Upper lobe of right lung (tissue), 1 donor: ENCODE measurements around the gene NRG2. TPM values are rescaled to one million over a fixed set of nuclear protein-coding genes. Genes with fewer than 3 reads are reported as not detected.
A peak's percentile ranks its signal among the peaks of the same experiment; 100 is the strongest.

Source experiments
- ATAC-seq: fragments of 200-7000 bp; cut with Tn5 transposase; one replicate; pipeline ENCODE4 v1.9.1; 2020; ENCODE audit warnings: mild to moderate bottlenecking, moderate library complexity
- DNase-seq: peaks from one replicate; pipeline ENCODE4 v3.0.0-alpha.2; 2020
- H3K27ac ChIP-seq: fragments of 200-600 bp; one replicate; pipeline ENCODE4 v1.8.0; 2022
- H3K27me3 ChIP-seq: fragments of 200-600 bp; one replicate; pipeline ENCODE4 v1.8.0; 2022; ENCODE audit warnings: mild to moderate bottlenecking
- H3K36me3 ChIP-seq: fragments of 200-600 bp; one replicate; pipeline ENCODE4 v1.8.0; 2022
- H3K4me1 ChIP-seq: fragments of 200-600 bp; one replicate; pipeline ENCODE4 v1.8.0; 2022
- H3K4me3 ChIP-seq: fragments of 200-600 bp; one replicate; pipeline ENCODE4 v1.8.0; 2022; ENCODE audit warnings: mild to moderate bottlenecking
- H3K9me3 ChIP-seq: fragments of 200-600 bp; one replicate; pipeline ENCODE4 v1.8.0; 2022
- intact Hi-C: fragments of 100-400 bp; cut with DNase I; formaldehyde crosslinking; loops from one replicate; pipeline ENCODE4 v1.11.0; 2022
- total RNA-seq: library from RNA; stranded (reverse); fragmentation: NEBNext Ultra II Directional; extraction: Animal tissue kit (Norgen Biotek cat#: 25700); gene quantifications from one replicate; pipeline ENCODE4 v1.2.1, GENCODE V29; 2021
- TF ChIP-seq, protein P1 (sequence below): fragments of 200-600 bp; IDR thresholded peaks from one replicate; pipeline ENCODE4 v1.8.0; 2022; ENCODE audit warnings: antibody characterized with exemption
- donor health status: DM: no; HTN: yes; CAD: no; lungs with severe emphysema.

The NRG2 gene
- total RNA-seq, 1 donor from 2014 or later, result 1.4 TPM

DNA sequence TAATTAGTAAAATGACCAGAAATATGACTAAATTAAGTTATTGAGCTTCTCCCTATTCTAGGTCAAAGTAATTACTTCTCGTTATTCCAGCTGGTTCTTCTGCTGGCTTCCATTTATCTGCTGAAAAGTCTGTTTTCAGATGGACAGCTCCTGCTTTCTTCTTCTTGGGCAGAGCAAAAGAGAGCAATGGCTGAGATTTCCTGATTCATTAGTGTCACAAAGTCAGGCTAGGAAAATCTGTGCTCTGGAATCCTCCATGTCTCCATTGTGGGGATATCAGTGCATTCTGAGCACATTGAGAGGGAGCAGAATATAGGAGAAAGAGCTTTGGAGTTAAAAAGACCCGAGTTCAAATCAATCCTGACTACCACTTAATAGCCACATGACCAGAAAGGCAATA, 33.7 kb upstream of the NRG2 start:
- no peak overlapping the region for H3K4me3 ChIP-seq
- ATAC-seq (no peak), DNase-seq (no peak)
- H3K9me3 ChIP-seq, result no peaks in the 10 kb centered on the region
- TF ChIP-seq, protein P1, sequence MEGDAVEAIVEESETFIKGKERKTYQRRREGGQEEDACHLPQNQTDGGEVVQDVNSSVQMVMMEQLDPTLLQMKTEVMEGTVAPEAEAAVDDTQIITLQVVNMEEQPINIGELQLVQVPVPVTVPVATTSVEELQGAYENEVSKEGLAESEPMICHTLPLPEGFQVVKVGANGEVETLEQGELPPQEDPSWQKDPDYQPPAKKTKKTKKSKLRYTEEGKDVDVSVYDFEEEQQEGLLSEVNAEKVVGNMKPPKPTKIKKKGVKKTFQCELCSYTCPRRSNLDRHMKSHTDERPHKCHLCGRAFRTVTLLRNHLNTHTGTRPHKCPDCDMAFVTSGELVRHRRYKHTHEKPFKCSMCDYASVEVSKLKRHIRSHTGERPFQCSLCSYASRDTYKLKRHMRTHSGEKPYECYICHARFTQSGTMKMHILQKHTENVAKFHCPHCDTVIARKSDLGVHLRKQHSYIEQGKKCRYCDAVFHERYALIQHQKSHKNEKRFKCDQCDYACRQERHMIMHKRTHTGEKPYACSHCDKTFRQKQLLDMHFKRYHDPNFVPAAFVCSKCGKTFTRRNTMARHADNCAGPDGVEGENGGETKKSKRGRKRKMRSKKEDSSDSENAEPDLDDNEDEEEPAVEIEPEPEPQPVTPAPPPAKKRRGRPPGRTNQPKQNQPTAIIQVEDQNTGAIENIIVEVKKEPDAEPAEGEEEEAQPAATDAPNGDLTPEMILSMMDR, result no peak
- peaks cover 5% of the 10 kb centered on the region for H3K27me3 ChIP-seq
- intact Hi-C loops, result loop anchor here (5.0 kb wide), 1 partner anchor 81 kb away; no protein-coding TSS in a partner anchor
- H3K4me1 ChIP-seq, result no peaks in the 10 kb centered on the region
- H3K27ac ChIP-seq, result no peak overlapping the region
- no peaks in the 10 kb centered on the region for H3K36me3 ChIP-seq

DNA sequence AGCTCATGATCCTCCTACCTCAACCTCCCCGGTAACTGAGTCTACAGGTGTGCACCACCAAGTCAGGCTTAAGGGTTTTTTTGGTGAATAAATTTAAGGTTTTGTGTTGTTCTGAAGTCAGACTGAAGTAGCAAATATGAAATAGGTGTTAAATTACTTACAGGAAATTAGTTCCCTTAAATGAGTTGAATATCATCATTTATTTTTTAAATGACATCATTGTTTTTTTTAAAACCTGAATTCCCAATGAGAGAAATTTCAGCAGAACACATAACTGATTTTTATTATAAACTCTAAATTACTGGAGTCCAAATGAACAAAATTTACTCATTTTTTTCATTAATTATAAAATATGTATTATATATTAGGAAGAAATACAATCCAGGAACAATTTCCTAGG, 33.0 kb upstream of the NRG2 start:
- no peak overlapping the region for H3K27ac ChIP-seq
- no peak for DNase-seq
- H3K27me3 ChIP-seq, result peaks cover 5% of the 10 kb centered on the region
- TF ChIP-seq, protein P1, result no peak
- H3K4me3 ChIP-seq, result no peak overlapping the region
- ATAC-seq, result no peak
- no peaks in the 10 kb centered on the region for H3K36me3 ChIP-seq
- H3K4me1 ChIP-seq, result no peaks in the 10 kb centered on the region
- H3K9me3 ChIP-seq, result no peaks in the 10 kb centered on the region
- intact Hi-C loops, result loop anchor here (5.0 kb wide), 1 partner anchor 81 kb away; no protein-coding TSS in a partner anchor

DNA sequence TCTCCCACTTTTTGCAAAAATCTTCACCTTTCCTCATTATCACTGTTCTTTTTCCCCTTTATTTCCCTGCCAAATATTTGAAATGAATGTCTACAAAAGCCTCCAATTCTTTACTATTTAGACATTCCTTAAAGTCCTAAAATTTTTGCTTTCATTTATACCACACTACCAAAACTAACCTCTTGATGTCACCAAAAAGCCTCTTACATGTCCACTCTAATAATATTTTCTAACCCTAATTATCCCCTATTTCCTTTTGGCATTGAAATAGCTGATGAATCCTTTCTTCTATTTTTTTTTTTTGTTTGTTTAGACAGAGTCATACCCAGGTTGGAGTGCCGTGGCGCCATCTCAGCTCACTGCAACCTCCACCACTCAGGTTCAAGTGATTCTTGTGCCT, 32.3 kb upstream of the NRG2 start:
- ATAC-seq, result no peak
- H3K4me1 ChIP-seq, result no peaks in the 10 kb centered on the region

DNA sequence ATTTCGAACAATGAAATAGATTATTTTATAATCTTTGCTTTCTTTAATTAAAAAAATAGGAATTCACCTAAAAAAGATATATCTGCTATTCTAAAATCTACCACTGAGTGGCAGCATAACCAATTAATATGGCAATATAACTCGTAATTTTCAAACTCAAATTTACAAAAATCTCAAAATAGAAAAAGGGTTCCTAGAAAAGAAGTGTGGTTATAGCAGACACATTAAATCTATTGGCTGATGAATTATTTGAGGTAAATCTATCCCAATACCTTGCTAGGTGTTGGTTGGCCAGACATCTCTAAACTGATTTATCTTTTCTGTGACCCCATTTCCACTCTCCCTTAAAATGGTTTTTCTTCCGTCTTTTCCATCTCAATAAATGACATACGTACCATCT, 30.2 kb upstream of the NRG2 start:
- no peak for DNase-seq
- no peak for ATAC-seq

More for the DNA sequence above, 32.3 kb upstream of the NRG2 start:
- TF ChIP-seq, protein P1, result peak; percentile 35
- peaks cover 5% of the 10 kb centered on the region for H3K27me3 ChIP-seq
- no peak overlapping the region for H3K27ac ChIP-seq
- H3K4me3 ChIP-seq, result no peak overlapping the region
- H3K36me3 ChIP-seq, result no peaks in the 10 kb centered on the region
- no peak for DNase-seq
- intact Hi-C loops, result loop anchor here (5.0 kb wide), 1 partner anchor 82 kb away; no protein-coding TSS in a partner anchor
- no peaks in the 10 kb centered on the region for H3K9me3 ChIP-seq

DNA sequence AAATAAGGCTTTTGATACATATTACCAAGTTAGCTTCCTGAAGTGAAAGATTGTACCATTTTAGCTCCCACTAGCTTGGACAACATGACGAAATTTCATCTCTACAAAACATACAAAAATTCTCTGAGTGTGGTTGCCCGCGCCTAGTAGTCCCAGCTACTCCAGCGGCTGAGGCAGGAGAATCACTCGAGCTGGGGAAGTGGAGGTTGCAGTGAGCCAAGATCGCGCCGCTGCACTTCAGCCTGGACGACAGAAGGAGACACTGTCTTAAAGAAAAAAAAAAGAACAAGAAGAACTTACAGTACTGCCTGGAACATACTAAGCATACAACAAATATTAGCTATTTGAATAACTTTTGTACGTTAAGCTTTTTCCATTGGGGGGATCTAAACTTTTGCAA, 29.7 kb upstream of the NRG2 start:
- Histone ChIP-seq H3K4me3 (no peak overlapping the region), H3K27me3 (peaks cover 5% of the 10 kb centered on the region), H3K36me3 (no peaks in the 10 kb centered on the region), H3K4me1 (no peaks in the 10 kb centered on the region), H3K9me3 (no peaks in the 10 kb centered on the region), H3K27ac (no peak overlapping the region)
- intact Hi-C loops, result no loop called here
- TF ChIP-seq, protein P1, result no peak
- ATAC-seq, result no peak
- no peak for DNase-seq

More for the DNA sequence above, 30.2 kb upstream of the NRG2 start:
- TF ChIP-seq, protein P1, result peak; percentile 74
- Histone ChIP-seq H3K4me1 (no peaks in the 10 kb centered on the region), H3K27ac (no peak overlapping the region), H3K27me3 (peaks cover 5% of the 10 kb centered on the region), H3K4me3 (no peak overlapping the region), H3K36me3 (no peaks in the 10 kb centered on the region), H3K9me3 (no peaks in the 10 kb centered on the region)
- intact Hi-C loops, result no loop called here

DNA sequence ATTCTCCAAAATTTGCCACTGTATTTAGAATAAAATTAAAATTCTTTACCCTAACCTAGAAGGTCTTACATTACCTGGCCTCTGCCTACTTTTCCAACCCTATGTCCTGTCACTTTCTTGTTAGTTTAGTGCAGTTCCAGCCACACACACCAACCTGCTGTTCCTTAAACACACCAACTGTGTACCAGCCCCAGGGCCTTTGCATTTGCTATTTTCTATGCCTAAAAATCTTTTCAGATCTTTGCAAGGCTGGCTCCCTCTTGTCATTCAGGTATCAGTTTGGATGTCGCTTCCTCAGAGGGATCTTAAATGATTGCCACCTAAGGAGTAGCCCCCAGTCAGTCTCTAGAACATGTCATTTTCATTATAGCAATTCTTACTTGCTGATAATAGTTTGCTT, 17.7 kb upstream of the NRG2 start:
- TF ChIP-seq, protein P1, result no peak
- H3K9me3 ChIP-seq, result no peaks in the 10 kb centered on the region
- H3K4me1 ChIP-seq, result no peaks in the 10 kb centered on the region
- H3K36me3 ChIP-seq, result no peaks in the 10 kb centered on the region
- H3K4me3 ChIP-seq, result no peak overlapping the region
- peaks cover 23% of the 10 kb centered on the region for H3K27me3 ChIP-seq
- ATAC-seq, result no peak
- DNase-seq, result no peak
- intact Hi-C loops, result no loop called here
- no peak overlapping the region for H3K27ac ChIP-seq
